A673 (cell line): ENCODE measurements around the gene PTPRR. TPM values are rescaled to one million over a fixed set of nuclear protein-coding genes. Genes with fewer than 3 reads are reported as not detected.

Source experiments
- BruUV-seq: library from RNA; stranded (reverse); fragments of 400-500 nt; replicated peaks from 2 replicates; lab custom pipeline; 2021; lab: Mats Ljungman, UMichigan
- CTCF ChIA-PET: fragments of 300-600 bp; sonication (Branson Sonifier 250); formaldehyde crosslinking; loops from one replicate; lab custom pipeline; 2022; ENCODE audit warnings: antibody characterized with exemption; lab: Charles Lee
- POLR2A ChIA-PET: fragments of 300-600 bp; sonication (Branson Sonifier 250); formaldehyde crosslinking; loops from one replicate; lab custom pipeline; 2022; ENCODE audit warnings: antibody characterized with exemption; ENCODE audit not compliant: low non-redundant PET; lab: Charles Lee
- DNase-seq: peaks from one replicate; pipeline ENCODE4 v3.0.0-alpha.2; 2015; ENCODE audit warnings: low spot score
- H3K27ac ChIP-seq: fragments of 200-600 bp; sonication (generic); 2 replicates; pipeline ENCODE4 v1.5.1; 2016; ENCODE audit warnings: mixed run types, low read depth, mild to moderate bottlenecking, mixed read lengths, antibody characterized with exemption, low read length; ENCODE audit not compliant: poor library complexity, severe bottlenecking
- H3K27me3 ChIP-seq: fragments of 200-600 bp; sonication (generic); replicated peaks from 2 replicates; pipeline ENCODE4 v1.6.1; 2017; ENCODE audit warnings: mixed run types, low read depth, mild to moderate bottlenecking, mixed read lengths, antibody characterized with exemption, low read length; ENCODE audit not compliant: insufficient read depth, poor library complexity
- H3K36me3 ChIP-seq: fragments of 200-600 bp; sonication (generic); 2 replicates; pipeline ENCODE4 v1.6.1; 2016; ENCODE audit warnings: mixed run types, mild to moderate bottlenecking, mixed read lengths, antibody characterized with exemption, low read length; ENCODE audit not compliant: insufficient read depth, poor library complexity, severe bottlenecking
- H3K4me1 ChIP-seq: fragments of 200-600 bp; sonication (generic); 2 replicates; pipeline ENCODE4 v1.6.1; 2017; ENCODE audit warnings: mixed run types, mild to moderate bottlenecking, mixed read lengths, antibody characterized with exemption, low read length; ENCODE audit not compliant: insufficient read depth, poor library complexity, severe bottlenecking
- H3K4me3 ChIP-seq: fragments of 200-600 bp; sonication (generic); 2 replicates; pipeline ENCODE4 v1.5.1; 2016; ENCODE audit warnings: low read depth, mixed run types, mild to moderate bottlenecking, mixed read lengths, low read length; ENCODE audit not compliant: poor library complexity, severe bottlenecking
- H3K9me3 ChIP-seq: fragments of 200-600 bp; sonication (generic); 2 replicates; pipeline ENCODE4 v1.6.1; 2016; ENCODE audit warnings: mixed run types, low read depth, mild to moderate bottlenecking, mixed read lengths, antibody characterized with exemption, low read length; ENCODE audit not compliant: poor library complexity, severe bottlenecking
- CTCF ChIP-seq: fragments of 300-800, 200-600 bp; sonication (generic); conservative IDR thresholded peaks from 2 replicates; pipeline ENCODE4 v1.5.1; 2017; ENCODE audit warnings: low read depth, mild to moderate bottlenecking, antibody characterized with exemption, low read length, moderate library complexity, mixed read lengths
- EZH2 ChIP-seq: fragments of 200-600 bp; sonication (generic); IDR thresholded peaks from 2 replicates; pipeline ENCODE4 v1.6.1; 2017; ENCODE audit warnings: borderline replicate concordance, low read depth, mild to moderate bottlenecking, mixed read lengths, antibody characterized with exemption, low read length; ENCODE audit not compliant: poor library complexity, severe bottlenecking
- intact Hi-C: fragments of 100-400 bp; cut with micrococcal nuclease; formaldehyde crosslinking; loops from one replicate; pipeline ENCODE4 v1.10.0; 2022; ENCODE audit not compliant: unreplicated experiment
- total RNA-seq: library from RNA; stranded (reverse); gene quantifications from 2 replicates; pipeline ENCODE4 v1.2.3, GENCODE V29; 2021

PTPRR gene
- total RNA-seq, 1 experiment from 2014 or later = not detected

DNA sequence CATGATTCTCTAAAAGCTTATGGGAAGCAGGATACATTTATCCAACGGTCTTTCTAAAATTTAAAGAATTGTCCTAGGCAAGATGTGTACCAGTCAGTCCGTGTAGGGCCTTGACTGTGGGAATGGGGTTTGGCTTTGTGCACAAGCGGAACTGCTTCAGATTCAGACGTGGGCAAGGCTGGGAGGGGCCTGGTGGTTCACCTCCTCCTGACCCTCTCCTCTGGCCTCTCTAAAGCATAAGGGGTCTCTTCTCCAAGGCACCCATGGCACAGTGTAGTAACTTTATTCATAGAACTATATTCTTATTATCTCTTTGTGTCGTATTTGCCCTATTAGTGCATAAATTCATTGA is 162.1 kb downstream of the PTPRR start:
- intact Hi-C loops = no loop called here
- no peaks in the 10 kb centered on the region for H3K9me3 ChIP-seq
- no peak overlapping the region for H3K4me3 ChIP-seq
- peaks cover 7% of the 10 kb centered on the region for H3K4me1 ChIP-seq
- BruUV-seq = no TSS peak
- H3K27me3 ChIP-seq = no peaks in the 10 kb centered on the region
- ChIA-PET POLR2A (no interaction called here), CTCF (no interaction called here)
- no peak overlapping the region for H3K27ac ChIP-seq
- no peaks in the 10 kb centered on the region for H3K36me3 ChIP-seq
- TF ChIP-seq CTCF = no peak
- DNase-seq = no peak

GRCh38 chr12:70757830-70758493 is 162.6 kb downstream of the PTPRR start:
- H3K27ac ChIP-seq = no peak overlapping the region
- no peaks in the 10 kb centered on the region for H3K36me3 ChIP-seq
- H3K9me3 ChIP-seq = no peaks in the 10 kb centered on the region
- no peak overlapping the region for H3K4me3 ChIP-seq
- no peak for DNase-seq
- TF ChIP-seq CTCF (no peak), EZH2 (no peak)
- no peaks in the 10 kb centered on the region for H3K27me3 ChIP-seq
- CTCF ChIA-PET = no interaction called here
- POLR2A ChIA-PET = no interaction called here
- intact Hi-C loops = no loop called here
- BruUV-seq = no TSS peak
- peaks cover 7% of the 10 kb centered on the region for H3K4me1 ChIP-seq

GRCh38 chr12:70756791-70757190 is 163.7 kb downstream of the PTPRR start:
- no peak for DNase-seq
- BruUV-seq = no TSS peak
- no peaks in the 10 kb centered on the region for H3K9me3 ChIP-seq
- intact Hi-C loops = no loop called here
- H3K4me3 ChIP-seq = no peak overlapping the region
- ChIA-PET CTCF (no interaction called here), POLR2A (no interaction called here)
- H3K27me3 ChIP-seq = no peaks in the 10 kb centered on the region
- no peak overlapping the region for H3K27ac ChIP-seq
- TF ChIP-seq EZH2 = no peak
- TF ChIP-seq CTCF = no peak
- H3K36me3 ChIP-seq = no peaks in the 10 kb centered on the region
- H3K4me1 ChIP-seq = peaks cover 7% of the 10 kb centered on the region
